ENCODE results near the gene PGAP6.

PGAP6 gene

GRCh38 chr16:360698-361336, 21.0 kb downstream of the PGAP6 start:
- Mint-ChIP-seq H3K27me3 (peaks cover 21% of the 10 kb centered on the region), H3K4me3 (no peak overlapping the region), H3K36me3 (no peaks in the 10 kb centered on the region), H3K27ac (no peak overlapping the region), H3K4me1 (peaks cover 6% of the 10 kb centered on the region), H3K9me3 (no peaks in the 10 kb centered on the region)
- CTCF ChIA-PET = interaction anchor here (1.0 to 6.1 kb wide), 8 partner anchors 132 to 295 kb away, joined by 3 to 52 read pairs (median 10); partner anchors contain the start of gene LUC7L
- DNase-seq = no peak

- Mint-ChIP-seq H3K27me3 (peaks cover 21% of the 10 kb centered on the region), H3K4me3 (no peak overlapping the region), H3K27ac (no peak overlapping the region), H3K36me3 (no peaks in the 10 kb centered on the region), H3K9me3 (no peaks in the 10 kb centered on the region), H3K4me1 (peaks cover 12% of the 10 kb centered on the region)
- CTCF ChIA-PET = interaction anchor here (1.9 to 6.1 kb wide), 2 partner anchors 178 to 254 kb away, joined by 4 to 52 read pairs; no protein-coding TSS in a partner anchor
- no peak for DNase-seq
Observed at GRCh38 chr16:359871-360697, 21.7 kb downstream of the PGAP6 start.

GRCh38 chr16:359067-359763, 22.6 kb downstream of the PGAP6 start:
- Mint-ChIP-seq H3K4me3 (no peak overlapping the region), H3K27me3 (peaks cover 21% of the 10 kb centered on the region), H3K27ac (no peak overlapping the region), H3K4me1 (peaks cover 17% of the 10 kb centered on the region), H3K9me3 (no peaks in the 10 kb centered on the region), H3K36me3 (no peaks in the 10 kb centered on the region)
- CTCF ChIA-PET = no interaction called here
- DNase-seq = no peak

GRCh38 chr16:356741-357140, 25.0 kb downstream of the PGAP6 start:
- CTCF ChIA-PET = interaction anchor here (1.3 kb wide), 1 partner anchor 260 kb away, joined by 6 read pairs; no protein-coding TSS in a partner anchor
- Mint-ChIP-seq H3K9me3 (no peaks in the 10 kb centered on the region), H3K36me3 (no peaks in the 10 kb centered on the region), H3K4me1 (peaks cover 21% of the 10 kb centered on the region), H3K27ac (no peak overlapping the region), H3K4me3 (no peak overlapping the region), H3K27me3 (peaks cover 5% of the 10 kb centered on the region)
- DNase-seq = no peak

GRCh38 chr16:354971-355461, 26.8 kb downstream of the PGAP6 start:
- CTCF ChIA-PET = interaction anchor here (1.0 to 1.3 kb wide), 3 partner anchors 120 to 260 kb away, joined by 3 read pairs; partner anchors contain the start of gene FAM234A
- DNase-seq = peak; percentile 53
- Mint-ChIP-seq H3K4me3 (peak overlapping the region; percentile 49), H3K4me1 (peaks cover 36% of the 10 kb centered on the region), H3K27me3 (peaks cover 4% of the 10 kb centered on the region), H3K36me3 (peaks cover 6% of the 10 kb centered on the region), H3K27ac (peak overlapping the region; percentile 89), H3K9me3 (no peaks in the 10 kb centered on the region)

- Mint-ChIP-seq H3K4me1 (peaks cover 42% of the 10 kb centered on the region), H3K9me3 (no peaks in the 10 kb centered on the region), H3K4me3 (peak overlapping the region; percentile 50), H3K27ac (peak overlapping the region; percentile 67), H3K36me3 (peaks cover 8% of the 10 kb centered on the region), H3K27me3 (peaks cover 4% of the 10 kb centered on the region)
- DNase-seq = no peak
- CTCF ChIA-PET = interaction anchor here (1.3 kb wide), 1 partner anchor 259 kb away, joined by 3 read pairs; no protein-coding TSS in a partner anchor
Observed at GRCh38 chr16:354291-354881, 27.4 kb downstream of the PGAP6 start.

GRCh38 chr16:353404-354290, 28.1 kb downstream of the PGAP6 start:
- H3K9me3 Mint-ChIP-seq = no peaks in the 10 kb centered on the region
- H3K27me3 Mint-ChIP-seq = peaks cover 4% of the 10 kb centered on the region
- peak overlapping the region; percentile 50 for H3K4me3 Mint-ChIP-seq
- H3K36me3 Mint-ChIP-seq = peaks cover 8% of the 10 kb centered on the region
- no peak for DNase-seq
- CTCF ChIA-PET = interaction anchor here (1.3 kb wide), 1 partner anchor 259 kb away, joined by 3 read pairs; no protein-coding TSS in a partner anchor
- peaks cover 45% of the 10 kb centered on the region for H3K4me1 Mint-ChIP-seq
- H3K27ac Mint-ChIP-seq = peak overlapping the region; percentile 67

GRCh38 chr16:352547-353403, 29.0 kb downstream of the PGAP6 start, which contains the start of gene AXIN1:
AXIN1 (minus strand) TSS chr16:352723; CDS start chr16:347025, 5,698 bp downstream.
- CTCF ChIA-PET = interaction anchor here (1.1 kb wide), 1 partner anchor 125 kb away, joined by 3 read pairs; no protein-coding TSS in a partner anchor
- peaks cover 8% of the 10 kb centered on the region for H3K36me3 Mint-ChIP-seq
- peaks cover 4% of the 10 kb centered on the region for H3K27me3 Mint-ChIP-seq
- DNase-seq = peak; percentile 100
- H3K4me1 Mint-ChIP-seq = peaks cover 53% of the 10 kb centered on the region
- H3K27ac Mint-ChIP-seq = peak within 1 kb of the TSS; percentile 89
- peak within 1 kb of the TSS; percentile 93 for H3K4me3 Mint-ChIP-seq
- no peaks in the 10 kb centered on the region for H3K9me3 Mint-ChIP-seq

- no peaks in the 10 kb centered on the region for H3K9me3 Mint-ChIP-seq
- peak overlapping the region; percentile 93 for H3K4me3 Mint-ChIP-seq
- H3K27me3 Mint-ChIP-seq = peaks cover 4% of the 10 kb centered on the region
- peaks cover 10% of the 10 kb centered on the region for H3K36me3 Mint-ChIP-seq
- peak overlapping the region; percentile 89 for H3K27ac Mint-ChIP-seq
- DNase-seq = peak; percentile 68
- CTCF ChIA-PET = interaction anchor here (1.1 kb wide), 1 partner anchor 124 kb away, joined by 3 read pairs; no protein-coding TSS in a partner anchor
- peaks cover 60% of the 10 kb centered on the region for H3K4me1 Mint-ChIP-seq
Observed at GRCh38 chr16:351804-352520, 29.8 kb downstream of the PGAP6 start.

GRCh38 chr16:350203-350602, 31.6 kb downstream of the PGAP6 start:
- peaks cover 60% of the 10 kb centered on the region for H3K4me1 Mint-ChIP-seq
- no peaks in the 10 kb centered on the region for H3K9me3 Mint-ChIP-seq
- H3K36me3 Mint-ChIP-seq = peaks cover 23% of the 10 kb centered on the region
- DNase-seq = no peak
- H3K4me3 Mint-ChIP-seq = peak overlapping the region; percentile 93
- CTCF ChIA-PET = interaction anchor here (0.8 to 1.1 kb wide), 2 partner anchors 40 to 243 kb away, joined by 3 read pairs; no protein-coding TSS in a partner anchor
- peak overlapping the region; percentile 52 for H3K27ac Mint-ChIP-seq
- no peaks in the 10 kb centered on the region for H3K27me3 Mint-ChIP-seq

- H3K27ac Mint-ChIP-seq = no peak overlapping the region
- H3K9me3 Mint-ChIP-seq = no peaks in the 10 kb centered on the region
- H3K4me1 Mint-ChIP-seq = peaks cover 59% of the 10 kb centered on the region
- H3K4me3 Mint-ChIP-seq = no peak overlapping the region
- CTCF ChIA-PET = no interaction called here
- H3K36me3 Mint-ChIP-seq = peaks cover 30% of the 10 kb centered on the region
- no peaks in the 10 kb centered on the region for H3K27me3 Mint-ChIP-seq
- no peak for DNase-seq
Observed at GRCh38 chr16:349211-349610, 32.6 kb downstream of the PGAP6 start.

Measured in activated naive CD4-positive, alpha-beta T cell treated with anti-CD3 and anti-CD28 coated beads, Interleukin-2, amount 10 ng/mL, durations not matched to agents 7 days and 5 days (primary cell).